ENCODE data around the gene FAM110C. TPM values are rescaled to one million over a fixed set of nuclear protein-coding genes. Genes with fewer than 3 reads are reported as not detected.
"Not testable (repeated sequence)": the region's sequence is repeated elsewhere in the genome, so short reads cannot be mapped to it uniquely, and the experiment has no call there.

FAM110C gene
- under 1 TPM; 0.15 to 0.40 TPM for total RNA-seq

GRCh38 chr2:46471-47345, at the start of gene FAM110C:
Gene FAM110C, minus strand, starts transcription at chr2:46505. Its CDS starts 120 bp downstream, at chr2:46385.
- POLR2A ChIA-PET: interaction anchor here (1.0 kb wide), 2 partner anchors 11 to 18 kb away, joined by 3 read pairs; no protein-coding TSS in a partner anchor
- CTCF ChIA-PET: interaction anchor here (1.7 kb wide), 1 partner anchor 35 kb away, joined by 5 read pairs; no protein-coding TSS in a partner anchor

- ChIA-PET POLR2A (no interaction called here), CTCF (interaction anchor here (1.4 kb wide), 1 partner anchor 11 kb away, joined by 3 read pairs; no protein-coding TSS in a partner anchor)
These were observed 46.0 kb upstream of the FAM110C start for GRCh38 chr2:92326-92725.

GRCh38 chr2:90645-91312, 44.5 kb upstream of the FAM110C start:
- ChIA-PET CTCF (interaction anchor here (1.4 kb wide), 1 partner anchor 9 kb away, joined by 3 read pairs; no protein-coding TSS in a partner anchor), POLR2A (no interaction called here)

GRCh38 chr2:85761-86160, 39.5 kb upstream of the FAM110C start:
- CTCF ChIA-PET: no interaction called here
- POLR2A ChIA-PET: no interaction called here

GRCh38 chr2:84121-84520, 37.8 kb upstream of the FAM110C start:
- ChIA-PET CTCF (no interaction called here), POLR2A (no interaction called here)

- CTCF ChIA-PET: interaction anchor here (1.1 kb wide), 1 partner anchor 10 kb away, joined by 3 read pairs; no protein-coding TSS in a partner anchor
- POLR2A ChIA-PET: no interaction called here
These were observed 34.8 kb upstream of the FAM110C start for GRCh38 chr2:80971-81736.

GRCh38 chr2:80378-80777, 34.1 kb upstream of the FAM110C start:
- CTCF ChIA-PET: no interaction called here
- POLR2A ChIA-PET: no interaction called here

- CTCF ChIA-PET: no interaction called here
- POLR2A ChIA-PET: no interaction called here
These were observed 25.2 kb upstream of the FAM110C start for GRCh38 chr2:71309-72035.

GRCh38 chr2:69366-70344, 23.4 kb upstream of the FAM110C start:
- ChIA-PET POLR2A (no interaction called here), CTCF (no interaction called here)

- CTCF ChIA-PET, POLR2A ChIA-PET: not testable (repeated sequence)
These were observed 22.3 kb upstream of the FAM110C start for GRCh38 chr2:68637-69036.

GRCh38 chr2:66853-67252, 20.5 kb upstream of the FAM110C start:
- POLR2A ChIA-PET: no interaction called here
- CTCF ChIA-PET: interaction anchor here (0.8 kb wide), 1 partner anchor 12 kb away, joined by 3 read pairs; no protein-coding TSS in a partner anchor

GRCh38 chr2:65121-65520, 18.8 kb upstream of the FAM110C start:
- ChIA-PET POLR2A (no interaction called here), CTCF (no interaction called here)

- POLR2A ChIA-PET: no interaction called here
- CTCF ChIA-PET: interaction anchor here (1.0 kb wide), 1 partner anchor 11 kb away, joined by 3 read pairs; no protein-coding TSS in a partner anchor
These were observed 9.5 kb upstream of the FAM110C start for GRCh38 chr2:55587-56448.

GRCh38 chr2:51613-52012, 5.3 kb upstream of the FAM110C start:
- CTCF ChIA-PET: no interaction called here
- POLR2A ChIA-PET: no interaction called here

- CTCF ChIA-PET: interaction anchor here (1.7 kb wide), 1 partner anchor 36 kb away, joined by 5 read pairs; no protein-coding TSS in a partner anchor
- POLR2A ChIA-PET: no interaction called here
These were observed 1.4 kb upstream of the FAM110C start for GRCh38 chr2:47737-48136.

- POLR2A ChIA-PET: interaction anchor here (1.0 kb wide), 1 partner anchor 19 kb away, joined by 3 read pairs; no protein-coding TSS in a partner anchor
- CTCF ChIA-PET: interaction anchor here (1.7 kb wide), 1 partner anchor 36 kb away, joined by 5 read pairs; no protein-coding TSS in a partner anchor
These were observed 1.0 kb upstream of the FAM110C start for GRCh38 chr2:47346-47725.

- ChIA-PET POLR2A (interaction anchor here (1.0 kb wide), 1 partner anchor 10 kb away, joined by 3 read pairs; no protein-coding TSS in a partner anchor), CTCF (interaction anchor here (1.7 kb wide), 1 partner anchor 35 kb away, joined by 5 read pairs; no protein-coding TSS in a partner anchor)
These were observed 204 bp downstream of the FAM110C start for GRCh38 chr2:46131-46470.

Measured in activated CD8-positive, alpha-beta memory T cell treated with anti-CD3 and anti-CD28 coated beads for 36 hours (primary cell).